ENCODE measurements around the gene PSMA1.

PSMA1 gene

DNA sequence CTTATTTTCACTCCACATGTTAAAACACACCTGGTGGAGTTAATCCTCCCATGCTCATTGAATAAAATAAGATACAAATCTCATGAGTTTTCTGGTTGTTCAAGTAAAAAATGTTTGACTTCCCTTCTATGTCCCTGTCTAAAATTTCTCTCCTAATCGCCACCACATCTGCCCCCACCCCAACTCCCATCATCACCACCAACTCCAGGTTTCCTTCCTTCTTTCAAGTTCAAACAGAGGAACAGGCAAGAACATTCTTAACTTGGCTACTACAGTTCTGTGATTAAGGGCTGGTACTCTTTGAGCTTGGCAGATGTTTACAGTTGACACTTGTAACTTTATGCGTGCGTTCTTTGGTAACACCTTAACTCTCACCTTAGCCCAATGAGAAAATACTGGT lies 9.1 kb upstream of the PSMA1 start:
- no peak for DNase-seq

DNA sequence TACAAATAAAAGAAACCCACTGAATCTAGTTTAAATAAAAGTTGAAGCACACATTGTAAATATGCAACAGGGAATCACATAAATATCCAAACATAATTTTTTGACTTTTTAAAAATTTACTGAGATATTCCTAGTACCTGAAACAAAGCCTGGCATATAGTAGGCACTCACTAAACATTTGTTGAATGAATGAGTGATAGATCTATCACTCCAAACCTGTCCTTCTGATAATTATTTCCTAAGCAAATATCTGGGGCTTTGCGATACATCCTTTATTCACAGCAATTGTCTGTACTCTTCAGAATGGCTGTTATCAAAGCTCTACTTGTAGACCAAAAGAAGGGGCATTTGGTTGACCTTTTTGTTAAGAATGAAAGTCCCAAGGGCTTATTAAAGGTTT lies 2.6 kb upstream of the PSMA1 start:
- DNase-seq, result no peak

DNA sequence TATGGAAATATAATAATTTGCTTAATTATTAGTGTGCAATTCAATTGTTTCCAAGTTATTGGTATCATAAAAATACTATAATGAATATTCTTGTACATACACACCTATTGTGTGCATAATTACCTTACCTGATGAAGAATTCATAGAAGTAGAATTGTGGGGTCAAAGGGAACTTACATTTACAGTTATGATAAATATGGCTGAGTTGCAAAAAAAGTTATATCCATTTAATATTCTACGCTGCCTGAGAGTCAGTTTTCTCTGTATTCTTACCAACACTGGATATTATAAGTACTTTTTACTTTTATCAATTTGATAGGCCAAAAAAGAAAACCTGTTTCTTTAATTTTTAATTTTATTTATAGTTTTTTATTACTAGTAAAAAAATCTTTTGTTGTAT lies 2.1 kb upstream of the PSMA1 start:
- DNase-seq, result no peak

DNA sequence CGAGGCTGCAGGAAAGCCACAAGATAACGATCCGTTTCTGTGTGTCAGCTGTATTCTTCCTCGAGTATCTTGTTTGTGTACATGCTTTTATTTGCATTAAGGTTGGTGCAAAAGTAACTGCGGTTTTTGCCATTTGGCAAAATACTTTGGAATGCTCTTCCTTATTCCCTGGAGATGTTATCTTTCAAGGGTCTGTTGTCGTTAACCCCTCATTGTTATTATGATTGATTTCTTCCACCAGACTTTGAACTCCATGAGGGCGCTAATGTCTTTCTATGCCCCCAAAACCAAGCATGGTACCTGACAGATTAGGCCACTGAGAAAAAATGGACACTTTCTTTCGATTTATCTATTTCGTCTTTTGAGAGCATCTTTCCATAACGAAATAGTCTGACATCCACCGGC lies 563 bp upstream of the PSMA1 start:
- DNase-seq, result peak; percentile 45

DNA sequence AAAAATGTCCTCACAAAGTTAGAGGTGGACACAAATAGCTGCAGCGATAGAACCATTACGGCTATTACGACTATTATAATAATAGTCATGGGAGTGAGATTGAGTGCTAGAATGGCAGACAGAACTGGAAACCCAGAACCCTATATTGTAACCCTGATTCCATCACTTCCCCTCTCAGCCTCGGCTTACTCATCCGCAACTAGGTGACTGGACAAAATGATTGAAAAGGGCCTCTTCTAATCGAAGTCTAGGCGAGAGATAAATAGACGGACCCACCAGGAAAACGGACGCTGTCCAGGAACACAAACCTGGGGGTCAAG lies 629 bp downstream of the PSMA1 start:
- DNase-seq, result no peak

DNA sequence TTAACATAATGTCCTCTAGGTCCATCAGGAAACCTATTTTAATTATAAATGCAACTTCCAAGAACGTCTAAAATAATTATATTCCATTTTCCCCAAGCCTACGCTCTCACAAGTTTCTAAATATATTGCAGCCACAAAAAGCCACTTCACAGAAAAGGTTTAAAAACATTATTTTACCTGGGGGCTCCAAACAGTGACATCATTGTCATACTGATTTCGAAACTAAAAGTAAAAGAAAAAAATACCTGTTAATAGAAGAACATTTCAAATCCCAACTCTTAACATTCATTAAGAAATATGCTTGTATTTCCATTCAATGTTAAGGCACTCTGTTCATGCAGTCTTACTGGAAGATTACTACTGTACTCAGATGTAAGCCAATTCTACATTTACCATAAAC lies 1.4 kb downstream of the PSMA1 start:
- no peak for DNase-seq

GRCh38 chr11:14513800-14514199 lies 6.4 kb downstream of the PSMA1 start:
- DNase-seq, result no peak

- DNase-seq, result no peak
Measured at GRCh38 chr11:14506532-14506931, 13.7 kb downstream of the PSMA1 start.

DNA sequence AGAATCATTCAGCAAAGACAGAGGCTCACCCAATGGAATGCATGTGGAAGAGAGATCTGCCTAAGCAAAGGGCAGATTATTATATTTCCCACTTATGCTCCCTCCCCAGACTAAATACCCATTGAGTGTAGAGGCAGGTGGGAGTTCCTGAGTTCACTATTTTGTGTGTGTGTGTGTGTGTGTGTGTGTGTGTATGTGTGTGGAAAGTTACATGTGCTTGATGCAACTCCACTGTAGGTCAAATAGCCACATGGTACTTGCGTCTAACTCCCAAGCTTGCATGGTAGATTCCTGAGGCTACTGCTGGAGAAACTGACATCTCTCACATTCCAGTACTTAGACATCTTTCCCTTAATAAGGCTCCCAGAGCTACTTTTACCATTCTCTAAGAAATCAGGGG lies 17.2 kb downstream of the PSMA1 start:
- DNase-seq, result no peak

- no peak for DNase-seq
Measured at GRCh38 chr11:14502039-14502438, 18.1 kb downstream of the PSMA1 start.

DNA sequence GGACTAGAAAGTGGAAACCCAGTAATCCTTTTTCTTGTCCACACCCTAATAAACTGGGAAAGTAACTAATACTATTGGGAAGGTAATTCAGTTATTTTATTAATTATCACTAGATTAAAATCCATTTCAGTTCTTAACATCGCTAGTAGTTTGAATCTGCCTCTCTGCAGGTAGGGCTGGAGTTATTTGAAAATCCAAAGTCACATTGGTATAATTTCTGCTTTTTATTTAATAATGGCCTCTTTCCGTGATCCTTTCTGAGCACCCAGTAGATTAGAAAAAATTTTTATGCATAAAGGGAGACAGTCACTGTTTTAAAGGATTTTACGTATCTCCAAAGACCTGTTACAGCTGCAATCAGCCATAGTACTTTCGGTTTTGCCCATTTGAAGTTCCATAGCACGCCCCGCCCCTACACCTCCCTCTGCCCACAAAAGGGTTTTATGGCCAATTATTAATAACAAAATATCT lies 20.0 kb downstream of the PSMA1 start:
- DNase-seq, result peak; percentile 6

DNA sequence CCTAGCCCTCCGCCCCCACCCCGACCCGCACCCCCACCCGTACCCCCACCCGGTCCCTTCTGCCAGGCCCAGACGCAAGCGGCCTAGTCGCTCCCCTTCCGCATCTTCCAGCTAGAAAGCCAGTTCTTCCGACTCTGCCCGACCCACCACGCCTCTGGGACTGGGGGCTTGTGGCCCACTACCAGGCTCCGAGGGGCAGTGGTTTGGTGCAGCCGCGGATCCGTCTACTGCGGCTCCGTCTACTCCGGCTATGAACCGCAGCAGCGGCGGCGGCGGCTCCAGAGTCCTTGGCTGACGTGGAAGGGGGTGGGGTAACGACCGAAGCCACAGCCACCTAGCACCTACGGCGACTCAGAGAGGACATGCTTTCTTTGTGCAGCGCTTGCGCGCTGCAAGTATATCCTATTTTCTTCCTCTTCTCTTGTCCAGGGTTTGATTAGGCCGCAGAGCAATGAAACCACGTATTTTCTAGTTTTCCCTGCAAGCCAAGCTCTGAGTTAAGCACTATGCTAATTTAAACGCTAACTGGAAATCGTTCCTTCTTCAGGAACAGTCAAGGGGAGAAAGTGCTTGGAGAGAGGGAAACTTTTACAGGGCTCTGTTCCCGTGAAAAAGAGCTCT lies 20.5 kb downstream of the PSMA1 start, which contains the start of gene COPB1:
Gene COPB1, minus strand, starts transcription at position 252 of the 621 bp plus-strand sequence. CDS start 883 bp downstream, outside the sequence.
- DNase-seq, result peak; percentile 92

DNA sequence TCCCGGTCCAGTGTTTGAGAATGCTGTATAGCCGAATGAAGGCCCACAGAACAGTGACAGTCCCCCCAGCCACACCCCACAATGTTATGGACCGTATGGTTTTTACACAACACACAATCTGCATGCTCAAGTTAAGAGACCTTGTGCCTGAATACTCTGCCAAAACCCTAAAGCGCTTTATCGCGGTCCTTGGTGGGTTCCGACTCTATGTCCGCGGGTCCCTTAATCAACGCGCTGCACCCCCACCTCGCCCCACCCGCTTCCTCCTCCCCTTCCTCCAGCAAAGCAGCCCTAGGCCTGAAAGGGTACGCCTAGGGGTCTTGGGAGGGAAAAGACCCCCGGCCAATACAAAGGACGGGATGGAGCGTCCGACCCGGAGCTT lies 21.0 kb downstream of the PSMA1 start:
- DNase-seq, result peak; percentile 55

DNA sequence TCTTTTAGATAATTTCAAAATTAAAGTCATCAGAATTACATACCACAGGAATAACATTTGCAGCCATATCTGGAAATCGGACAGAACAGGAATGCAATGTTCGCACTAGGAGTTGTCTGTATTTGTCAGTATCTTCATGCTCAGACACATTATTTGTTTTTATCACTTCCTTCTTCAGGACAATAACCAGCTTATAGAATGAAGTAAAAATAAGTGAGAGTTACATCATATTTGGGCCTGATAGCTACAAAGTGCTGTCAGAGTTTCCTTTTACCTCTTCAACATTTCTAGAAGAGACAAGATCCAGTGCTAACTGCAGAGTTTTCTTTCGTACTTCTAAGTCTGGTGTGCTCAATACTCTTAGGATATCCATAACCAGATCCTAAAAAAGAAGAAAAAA lies 39.5 kb downstream of the PSMA1 start:
- DNase-seq, result no peak

GRCh38 chr11:14471127-14471526 lies 49.1 kb downstream of the PSMA1 start:
- DNase-seq, result no peak

- no peak for DNase-seq
Measured at GRCh38 chr11:14463623-14464022, 56.6 kb downstream of the PSMA1 start.

- no peak for DNase-seq
Measured at GRCh38 chr11:14460147-14460546, 60.0 kb downstream of the PSMA1 start.

GRCh38 chr11:14458377-14458776 lies 61.8 kb downstream of the PSMA1 start:
- no peak for DNase-seq

DNA sequence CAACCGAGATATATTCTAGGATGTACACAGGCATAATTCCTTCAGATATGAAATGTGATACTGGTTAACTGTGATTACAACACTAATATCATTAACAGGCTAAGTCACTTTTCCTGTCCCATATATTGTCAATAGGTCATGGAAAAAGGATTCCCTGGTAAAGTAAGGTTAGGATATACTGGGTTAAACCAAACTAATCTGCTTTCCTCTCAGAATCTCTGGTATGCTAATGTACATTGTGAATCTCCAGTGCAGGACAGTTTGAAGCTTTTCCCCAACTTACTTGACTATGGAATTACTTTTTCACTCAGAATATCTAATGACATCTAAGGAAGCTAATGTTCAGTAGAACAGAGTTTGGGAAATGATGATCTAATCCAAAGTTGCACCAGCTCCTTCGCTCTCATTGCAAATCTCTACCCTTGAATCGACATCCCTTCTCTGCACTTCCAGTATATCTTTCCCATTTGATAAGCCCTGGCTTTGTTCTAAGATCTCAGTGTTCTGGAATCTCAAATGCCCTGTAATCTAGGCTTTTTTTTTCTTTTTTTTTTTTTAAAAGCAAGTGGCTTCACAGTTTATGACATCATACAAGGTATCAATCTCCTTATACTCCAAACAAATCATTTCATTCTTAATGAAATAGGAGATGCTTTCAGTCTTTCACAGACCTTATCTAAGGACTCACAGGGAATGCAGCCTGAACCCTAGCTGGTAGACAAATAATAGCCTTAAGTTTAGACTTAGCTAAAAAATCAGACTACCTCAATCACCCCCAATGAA lies 64.3 kb downstream of the PSMA1 start:
- DNase-seq, result no peak
